ENCODE measurements around the gene MAL. TPM values are rescaled to one million over a fixed set of nuclear protein-coding genes. Genes with fewer than 3 reads are reported as not detected.

Gene MAL
- total RNA-seq: not detected in 2 replicates

DNA sequence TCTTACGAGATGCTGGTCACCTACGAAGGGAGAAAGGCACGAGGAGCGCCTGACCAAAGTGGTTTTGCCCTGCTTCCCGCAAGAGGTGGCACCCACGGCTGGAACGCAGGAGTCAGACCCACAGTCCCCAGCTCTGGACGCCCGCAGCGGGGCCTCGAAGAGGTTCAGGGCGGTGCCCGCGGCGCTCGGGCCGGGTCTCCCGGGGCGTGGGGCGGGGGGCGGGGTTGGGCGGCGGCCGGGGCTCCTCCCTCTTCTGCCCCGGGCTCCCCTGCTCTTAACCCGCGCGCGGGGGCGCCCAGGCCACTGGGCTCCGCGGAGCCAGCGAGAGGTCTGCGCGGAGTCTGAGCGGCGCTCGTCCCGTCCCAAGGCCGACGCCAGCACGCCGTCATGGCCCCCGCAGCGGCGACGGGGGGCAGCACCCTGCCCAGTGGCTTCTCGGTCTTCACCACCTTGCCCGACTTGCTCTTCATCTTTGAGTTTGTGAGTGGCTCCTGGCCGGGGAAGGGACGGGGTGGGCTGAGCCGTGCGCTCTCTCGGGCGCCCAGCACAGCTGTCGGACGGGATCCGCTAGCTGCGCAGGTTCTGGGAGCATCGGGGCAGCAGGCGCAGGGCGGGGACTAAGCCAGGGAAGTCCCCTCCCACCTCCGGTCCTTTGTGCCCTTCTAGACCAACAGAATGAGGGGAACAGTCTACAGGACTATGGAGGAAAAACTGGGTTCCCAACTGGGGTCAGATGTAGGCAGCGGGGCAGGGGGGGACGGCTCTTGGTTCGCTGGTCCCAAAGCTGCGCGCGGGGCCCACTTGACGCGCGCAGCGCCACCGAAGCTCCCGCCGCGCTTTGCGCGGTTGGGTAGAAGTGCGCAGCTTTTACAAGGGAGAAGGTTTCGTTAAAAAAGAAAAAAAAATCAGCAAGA lies at the start of gene MAL:
Gene MAL (plus strand): TSS at position 303 of the 914 bp plus-strand sequence. CDS start 85 bp downstream, at position 388.

Other genes starting within 250 kb of the MAL start
- gene TEKT4, start 154.3 kb upstream of the MAL start, total RNA-seq: not detected in 2 replicates
- 48.8 and 57.8 TPM in 2 replicates for gene MRPS5, start 96.1 kb downstream of the MAL start, total RNA-seq
- 9.1 and 12.7 TPM in 2 replicates for gene ZNF514, start 134.1 kb downstream of the MAL start, total RNA-seq
- gene ZNF2, start 140.1 kb downstream of the MAL start, total RNA-seq: 6.1 and 9.8 TPM in 2 replicates
- gene ZNF892, start 181.8 kb downstream of the MAL start, total RNA-seq: 3.0 and 4.7 TPM in 2 replicates
- gene PROM2, start 248.7 kb downstream of the MAL start, total RNA-seq: 0.14 and 0.28 TPM in 2 replicates

Measured in smooth muscle cell of bladder (primary cell).